ENCODE results near the gene UBA6.
"Not testable (repeated sequence)": the region's sequence is repeated elsewhere in the genome, so short reads cannot be mapped to it uniquely, and the experiment has no call there.

UBA6 gene

GRCh38 chr4:67660418-67660817 lies 40.5 kb downstream of the UBA6 start:
- no peak for DNase-seq (ENCODE audit: low read depth)

GRCh38 chr4:67659065-67659464 lies 41.9 kb downstream of the UBA6 start:
- DNase-seq (ENCODE audit: low read depth): no peak

GRCh38 chr4:67658302-67658701 lies 42.7 kb downstream of the UBA6 start:
- DNase-seq (ENCODE audit: low read depth): no peak

- DNase-seq (ENCODE audit: low read depth): no peak
Measured at GRCh38 chr4:67651536-67651935, 49.4 kb downstream of the UBA6 start.

- DNase-seq (ENCODE audit: low read depth): no peak
Measured at GRCh38 chr4:67638136-67638535, 62.8 kb downstream of the UBA6 start.

- not testable (repeated sequence) for DNase-seq (ENCODE audit: low read depth)
Measured at GRCh38 chr4:67636978-67637377, 64.0 kb downstream of the UBA6 start.

- DNase-seq (ENCODE audit: low read depth): no peak
Measured at GRCh38 chr4:67635331-67635730, 65.6 kb downstream of the UBA6 start.

GRCh38 chr4:67634741-67635140 lies 66.2 kb downstream of the UBA6 start:
- no peak for DNase-seq (ENCODE audit: low read depth)

- DNase-seq (ENCODE audit: low read depth): no peak
Measured at GRCh38 chr4:67632492-67632891, 68.5 kb downstream of the UBA6 start.

- DNase-seq (ENCODE audit: low read depth): no peak
Measured at GRCh38 chr4:67624939-67625338, 76.0 kb downstream of the UBA6 start.

GRCh38 chr4:67616478-67616877 lies 84.5 kb downstream of the UBA6 start:
- DNase-seq (ENCODE audit: low read depth): no peak

- DNase-seq (ENCODE audit: low read depth): no peak
Measured at GRCh38 chr4:67615119-67615518, 85.8 kb downstream of the UBA6 start.

- no peak for DNase-seq (ENCODE audit: low read depth)
Measured at GRCh38 chr4:67614186-67614585, 86.8 kb downstream of the UBA6 start.

- DNase-seq (ENCODE audit: low read depth): no peak
Measured at GRCh38 chr4:67608027-67608426, 92.9 kb downstream of the UBA6 start.

- DNase-seq (ENCODE audit: low read depth): no peak
Measured at GRCh38 chr4:67604749-67605148, 96.2 kb downstream of the UBA6 start.

GRCh38 chr4:67604029-67604381 lies 97.0 kb downstream of the UBA6 start:
- DNase-seq (ENCODE audit: low read depth): no peak

GRCh38 chr4:67603310-67604028 lies 97.5 kb downstream of the UBA6 start:
- no peak for DNase-seq (ENCODE audit: low read depth)

- no peak for DNase-seq (ENCODE audit: low read depth)
Measured at GRCh38 chr4:67593741-67594175, 107.2 kb downstream of the UBA6 start.

GRCh38 chr4:67587156-67587555 lies 113.8 kb downstream of the UBA6 start:
- DNase-seq (ENCODE audit: low read depth): no peak

- DNase-seq (ENCODE audit: low read depth): no peak
Measured at GRCh38 chr4:67584496-67584895, 116.5 kb downstream of the UBA6 start.

- no peak for DNase-seq (ENCODE audit: low read depth)
Measured at GRCh38 chr4:67581913-67582312, 119.0 kb downstream of the UBA6 start.

GRCh38 chr4:67581208-67581857 lies 119.6 kb downstream of the UBA6 start:
- DNase-seq (ENCODE audit: low read depth): no peak

GRCh38 chr4:67580577-67580976 lies 120.4 kb downstream of the UBA6 start:
- no peak for DNase-seq (ENCODE audit: low read depth)

- DNase-seq (ENCODE audit: low read depth): no peak
Measured at GRCh38 chr4:67576538-67576937, 124.4 kb downstream of the UBA6 start.
